Activated CD8-positive, alpha-beta T cell treated with anti-CD3 and anti-CD28 coated beads for 36 hours (primary cell): ENCODE results near the gene NPR1. TPM values are rescaled to one million over a fixed set of nuclear protein-coding genes. Genes with fewer than 3 reads are reported as not detected.
A peak's percentile ranks its signal among the peaks of the same experiment; 100 is the strongest.

Experiments used
- ATAC-seq: fragments of 200-7000 bp; cut with Tn5 transposase; one replicate; pipeline ENCODE4 v1.10.0; 2021; ENCODE audit warnings: mild to moderate bottlenecking, moderate library complexity
- CTCF ChIA-PET: fragments of 350-600 bp; sonication (Branson Sonifier 250); formaldehyde crosslinking; loops from one replicate; lab custom pipeline; 2021; ENCODE audit warnings: antibody characterized with exemption; lab: Charles Lee
- POLR2A ChIA-PET: fragments of 350-600 bp; sonication (Branson Sonifier 250); formaldehyde crosslinking; loops from one replicate; lab custom pipeline; 2021; ENCODE audit warnings: antibody characterized with exemption; lab: Charles Lee
- DNase-seq: peaks from one replicate; pipeline ENCODE4 v3.0.0-alpha.2; 2020
- H3K27ac Mint-ChIP-seq: one replicate; pipeline ENCODE4 v1.8.0; 2021; ENCODE audit warnings: mild to moderate bottlenecking, mixed read lengths
- H3K27me3 Mint-ChIP-seq: one replicate; pipeline ENCODE4 v1.8.0; 2021; ENCODE audit warnings: mixed read lengths
- H3K36me3 Mint-ChIP-seq: one replicate; pipeline ENCODE4 v1.8.0; 2021; ENCODE audit warnings: low read depth, mixed read lengths
- H3K4me1 Mint-ChIP-seq: one replicate; pipeline ENCODE4 v1.8.0; 2021; ENCODE audit warnings: low read depth, mixed read lengths
- H3K4me3 Mint-ChIP-seq: one replicate; pipeline ENCODE4 v1.8.0; 2021; ENCODE audit warnings: mild to moderate bottlenecking, moderate library complexity, mixed read lengths
- H3K9me3 Mint-ChIP-seq: one replicate; pipeline ENCODE4 v1.8.0; 2021; ENCODE audit warnings: mixed read lengths
- intact Hi-C: fragments of 100-400 bp; cut with micrococcal nuclease; formaldehyde crosslinking; loops from one replicate; pipeline ENCODE4 v1.10.0; 2022
- total RNA-seq, 2 experiments: library from RNA; stranded (reverse); gene quantifications; one replicate each; pipeline ENCODE4 v1.2.3, GENCODE V29; 2021
- TF ChIP-seq, protein P1 (sequence below): fragments of 200-600 bp; IDR thresholded peaks from one replicate; pipeline ENCODE4 v1.8.0; 2022; ENCODE audit warnings: antibody characterized with exemption, mild to moderate bottlenecking

Gene NPR1
- total RNA-seq, 2 experiments from 2014 or later: not detected

DNA sequence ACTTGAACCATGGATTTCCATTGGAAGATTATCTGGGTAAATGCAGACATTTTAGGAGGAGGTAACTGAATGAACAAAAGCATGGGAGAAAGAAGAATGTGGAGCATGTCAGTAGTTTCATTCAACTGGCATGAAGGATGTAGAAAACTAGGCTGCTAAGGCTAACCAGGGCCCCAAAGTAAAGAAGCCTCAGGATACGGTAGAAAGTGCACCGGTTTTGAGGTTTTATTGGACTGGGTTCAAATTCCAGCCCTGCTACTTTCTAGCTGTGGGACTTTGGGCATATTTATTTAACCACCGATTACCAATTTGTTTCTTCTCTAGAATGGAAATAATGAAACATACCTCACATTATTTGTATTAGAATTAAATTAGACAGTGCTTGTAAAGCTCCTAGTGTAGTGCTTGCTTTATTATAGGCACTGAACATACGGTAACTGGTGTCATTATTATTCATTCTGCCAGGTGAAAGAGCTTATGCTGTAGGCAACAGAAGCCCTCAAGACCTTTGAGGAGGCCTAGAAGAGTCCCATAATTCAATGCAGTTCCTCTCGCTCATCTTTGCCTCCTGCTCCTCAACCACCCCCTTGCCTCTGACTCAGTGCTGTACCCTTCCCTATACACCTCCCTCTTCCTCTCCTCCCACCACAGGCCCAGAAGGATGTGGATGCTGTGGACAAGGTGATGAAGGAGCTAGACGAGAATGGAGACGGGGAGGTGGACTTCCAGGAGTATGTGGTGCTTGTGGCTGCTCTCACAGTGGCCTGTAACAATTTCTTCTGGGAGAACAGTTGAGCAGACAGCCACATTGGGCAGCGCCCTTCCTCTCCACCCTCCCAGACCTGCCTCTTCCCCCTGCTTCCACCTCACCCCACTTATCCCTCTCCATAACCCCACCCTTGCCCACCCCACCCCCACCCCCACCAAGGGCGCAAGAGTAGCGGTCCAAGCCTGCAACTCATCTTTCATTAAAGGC, 47.2 kb upstream of the NPR1 start:
- H3K36me3 Mint-ChIP-seq: peaks cover 21% of the 10 kb centered on the region
- ChIA-PET CTCF (interaction anchor here (2.7 to 6.4 kb wide), 2 partner anchors 14 to 98 kb away, joined by 15 to 60 read pairs; partner anchors contain the start of gene S100A14), POLR2A (no interaction called here)
- ATAC-seq: no peak
- DNase-seq: no peak
- peak overlapping the region; percentile 63 for H3K27ac Mint-ChIP-seq
- intact Hi-C loops: no loop called here
- TF ChIP-seq, protein P1, sequence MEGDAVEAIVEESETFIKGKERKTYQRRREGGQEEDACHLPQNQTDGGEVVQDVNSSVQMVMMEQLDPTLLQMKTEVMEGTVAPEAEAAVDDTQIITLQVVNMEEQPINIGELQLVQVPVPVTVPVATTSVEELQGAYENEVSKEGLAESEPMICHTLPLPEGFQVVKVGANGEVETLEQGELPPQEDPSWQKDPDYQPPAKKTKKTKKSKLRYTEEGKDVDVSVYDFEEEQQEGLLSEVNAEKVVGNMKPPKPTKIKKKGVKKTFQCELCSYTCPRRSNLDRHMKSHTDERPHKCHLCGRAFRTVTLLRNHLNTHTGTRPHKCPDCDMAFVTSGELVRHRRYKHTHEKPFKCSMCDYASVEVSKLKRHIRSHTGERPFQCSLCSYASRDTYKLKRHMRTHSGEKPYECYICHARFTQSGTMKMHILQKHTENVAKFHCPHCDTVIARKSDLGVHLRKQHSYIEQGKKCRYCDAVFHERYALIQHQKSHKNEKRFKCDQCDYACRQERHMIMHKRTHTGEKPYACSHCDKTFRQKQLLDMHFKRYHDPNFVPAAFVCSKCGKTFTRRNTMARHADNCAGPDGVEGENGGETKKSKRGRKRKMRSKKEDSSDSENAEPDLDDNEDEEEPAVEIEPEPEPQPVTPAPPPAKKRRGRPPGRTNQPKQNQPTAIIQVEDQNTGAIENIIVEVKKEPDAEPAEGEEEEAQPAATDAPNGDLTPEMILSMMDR: no peak
- peaks cover 4% of the 10 kb centered on the region for H3K9me3 Mint-ChIP-seq
- no peak overlapping the region for H3K4me3 Mint-ChIP-seq
- H3K4me1 Mint-ChIP-seq: peaks cover 30% of the 10 kb centered on the region
- H3K27me3 Mint-ChIP-seq: peaks cover 6% of the 10 kb centered on the region

- CTCF ChIA-PET: interaction anchor here (1.0 to 3.1 kb wide), 14 partner anchors 11 to 353 kb away, joined by 3 to 19 read pairs (median 6); partner anchors contain the start of genes NPR1, RAB13, S100A14 and S100A6
These were observed 45.2 kb upstream of the NPR1 start for GRCh38 chr1:153633161-153633753.

GRCh38 chr1:153633754-153634665, 44.5 kb upstream of the NPR1 start, which contains the start of gene CHTOP:
TSS of gene CHTOP (plus strand) at chr1:153634066. CDS start at chr1:153636589, 2,523 bp downstream.
- peak within 1 kb of the TSS; percentile 99 for H3K27ac Mint-ChIP-seq
- no peaks in the 10 kb centered on the region for H3K27me3 Mint-ChIP-seq
- TF ChIP-seq, protein P1: no peak
- DNase-seq (peak; percentile 98), ATAC-seq (peak; percentile 95)
- intact Hi-C loops: no loop called here
- POLR2A ChIA-PET: interaction anchor here (0.6 to 4.5 kb wide), 24 partner anchors 10 to 356 kb away, joined by 3 to 64 read pairs (median 5); partner anchors contain the start of genes ILF2, RPS27, S100A4 and S100A6
- peak within 1 kb of the TSS; percentile 100 for H3K4me3 Mint-ChIP-seq
- CTCF ChIA-PET: interaction anchor here (0.7 to 3.1 kb wide), 18 partner anchors 10 to 353 kb away, joined by 3 to 19 read pairs (median 6); partner anchors contain the start of genes NPR1, RAB13, S100A14 and S100A6
- peaks cover 42% of the 10 kb centered on the region for H3K36me3 Mint-ChIP-seq
- H3K4me1 Mint-ChIP-seq: peaks cover 45% of the 10 kb centered on the region
- peaks cover 4% of the 10 kb centered on the region for H3K9me3 Mint-ChIP-seq

More at GRCh38 chr1:153633161-153633753, 45.2 kb upstream of the NPR1 start:
- peaks cover 37% of the 10 kb centered on the region for H3K36me3 Mint-ChIP-seq
- no peaks in the 10 kb centered on the region for H3K27me3 Mint-ChIP-seq
- POLR2A ChIA-PET: interaction anchor here (0.9 to 4.5 kb wide), 17 partner anchors 10 to 140 kb away, joined by 3 to 64 read pairs (median 5); partner anchors contain the start of genes ILF2, S100A4, S100A6 and SNAPIN
- ATAC-seq (no peak), DNase-seq (no peak)
- peaks cover 41% of the 10 kb centered on the region for H3K4me1 Mint-ChIP-seq
- H3K27ac Mint-ChIP-seq: peak overlapping the region; percentile 99
- peak overlapping the region; percentile 100 for H3K4me3 Mint-ChIP-seq
- H3K9me3 Mint-ChIP-seq: peaks cover 4% of the 10 kb centered on the region
- intact Hi-C loops: no loop called here
- TF ChIP-seq, protein P1: no peak

- ChIA-PET POLR2A (interaction anchor here (0.7 to 6.3 kb wide), 8 partner anchors 11 to 506 kb away, joined by 4 to 72 read pairs (median 26); partner anchors contain the start of genes ILF2, S100A6 and SNAPIN), CTCF (interaction anchor here (1.2 to 3.1 kb wide), 4 partner anchors 8 to 125 kb away, joined by 3 to 19 read pairs (median 16); partner anchors contain the start of gene S100A14)
- no peak for DNase-seq
- no peak for ATAC-seq
- intact Hi-C loops: no loop called here
- Mint-ChIP-seq H3K36me3 (peaks cover 52% of the 10 kb centered on the region), H3K27ac (peak overlapping the region; percentile 99), H3K4me3 (peak overlapping the region; percentile 100), H3K9me3 (peaks cover 4% of the 10 kb centered on the region), H3K27me3 (no peaks in the 10 kb centered on the region), H3K4me1 (peaks cover 48% of the 10 kb centered on the region)
- TF ChIP-seq, protein P1: no peak
These were observed 42.6 kb upstream of the NPR1 start for GRCh38 chr1:153635872-153636271.
